HPDE6-E6E7 (cell line): ENCODE data around the gene NOL9.
"Not testable (repeated sequence)": the region's sequence is repeated elsewhere in the genome, so short reads cannot be mapped to it uniquely, and the experiment has no call there.

ENCODE experiments used
- DNase-seq: peaks from one replicate; pipeline ENCODE4 v3.0.0; 2011; ENCODE audit warnings: missing footprints; ENCODE audit errors: extremely low spot score

The NOL9 gene

GRCh38 chr1:6554031-6554906, at the start of gene NOL9:
Gene NOL9 (minus strand): TSS chr1:6554513. CDS start chr1:6554502, 11 bp downstream.
- peak; percentile 90 for DNase-seq

- DNase-seq: no peak
These were observed 49.1 kb upstream of the NOL9 start for GRCh38 chr1:6603238-6603914.

DNA sequence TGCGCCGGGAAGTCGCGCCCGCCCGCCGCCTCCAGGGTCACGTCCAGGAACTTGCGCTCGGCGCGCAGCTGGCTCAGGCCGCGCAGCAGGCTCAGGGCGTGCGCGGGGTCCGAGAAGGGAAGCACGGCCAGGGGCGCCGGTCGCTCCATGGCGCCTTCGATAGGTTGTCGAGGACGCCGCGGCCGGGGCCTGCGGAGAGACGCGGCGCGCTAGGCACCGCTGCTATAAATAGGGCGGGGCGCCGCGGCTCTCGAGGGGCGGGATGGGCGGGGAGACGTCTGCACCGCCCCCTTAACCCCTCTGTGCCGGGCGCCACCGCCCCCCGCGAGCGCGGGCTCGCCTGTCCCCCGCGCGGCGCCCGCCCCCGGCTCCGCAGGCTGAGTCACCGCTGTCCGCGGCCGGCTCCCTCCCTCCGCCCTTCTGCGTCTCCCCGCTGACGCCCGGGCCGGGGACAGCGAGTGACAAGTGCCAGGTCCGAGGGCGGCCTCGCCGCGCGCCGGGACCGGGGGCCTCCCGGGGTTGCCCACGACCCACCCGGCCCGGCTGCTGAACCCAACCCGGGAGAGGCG, 48.4 kb upstream of the NOL9 start, which contains the start of gene KLHL21:
Gene KLHL21 (minus strand): TSS at position 201 of the 569 bp plus-strand sequence. CDS start 52 bp downstream, at position 149.
- no peak for DNase-seq

DNA sequence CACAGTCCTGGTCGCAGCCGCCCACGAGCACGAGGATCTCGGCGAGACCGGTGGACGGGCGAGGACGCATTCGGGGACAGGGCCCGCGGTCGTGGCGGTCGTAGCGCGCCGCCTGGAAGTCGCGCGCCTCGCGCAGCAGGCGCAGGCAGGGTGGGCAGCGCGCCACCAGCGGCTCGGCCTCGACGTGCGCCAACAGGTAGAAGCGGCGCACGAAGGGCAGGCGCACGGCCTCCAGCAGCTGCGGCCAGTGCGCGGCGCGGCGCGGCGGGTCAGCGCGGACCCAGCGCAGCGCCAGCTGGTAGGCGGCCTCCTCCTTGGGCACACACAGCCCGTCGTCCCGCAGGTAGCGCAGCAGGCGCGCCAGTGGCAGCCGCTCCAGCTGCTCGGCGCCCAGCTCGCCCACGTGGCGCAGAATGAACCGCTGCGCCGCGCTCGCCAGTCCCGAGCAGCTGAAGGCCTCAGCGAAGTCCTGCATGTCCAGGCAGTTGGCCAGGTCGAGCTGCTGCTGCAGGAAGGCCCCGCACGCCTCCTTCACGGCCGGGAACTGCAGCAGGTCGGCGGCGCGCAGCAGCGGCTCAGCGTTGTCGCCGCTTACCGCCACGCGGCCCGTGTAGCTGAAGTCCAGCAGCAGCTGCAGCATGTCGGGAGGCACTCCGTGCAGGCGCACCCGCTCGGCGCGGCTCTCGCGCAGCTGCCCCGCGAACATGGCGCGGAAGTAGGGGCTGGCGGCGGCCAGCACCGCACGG, 47.8 kb upstream of the NOL9 start:
- no peak for DNase-seq

GRCh38 chr1:6601049-6601922, 47.0 kb upstream of the NOL9 start:
- DNase-seq: peak; percentile 93

DNA sequence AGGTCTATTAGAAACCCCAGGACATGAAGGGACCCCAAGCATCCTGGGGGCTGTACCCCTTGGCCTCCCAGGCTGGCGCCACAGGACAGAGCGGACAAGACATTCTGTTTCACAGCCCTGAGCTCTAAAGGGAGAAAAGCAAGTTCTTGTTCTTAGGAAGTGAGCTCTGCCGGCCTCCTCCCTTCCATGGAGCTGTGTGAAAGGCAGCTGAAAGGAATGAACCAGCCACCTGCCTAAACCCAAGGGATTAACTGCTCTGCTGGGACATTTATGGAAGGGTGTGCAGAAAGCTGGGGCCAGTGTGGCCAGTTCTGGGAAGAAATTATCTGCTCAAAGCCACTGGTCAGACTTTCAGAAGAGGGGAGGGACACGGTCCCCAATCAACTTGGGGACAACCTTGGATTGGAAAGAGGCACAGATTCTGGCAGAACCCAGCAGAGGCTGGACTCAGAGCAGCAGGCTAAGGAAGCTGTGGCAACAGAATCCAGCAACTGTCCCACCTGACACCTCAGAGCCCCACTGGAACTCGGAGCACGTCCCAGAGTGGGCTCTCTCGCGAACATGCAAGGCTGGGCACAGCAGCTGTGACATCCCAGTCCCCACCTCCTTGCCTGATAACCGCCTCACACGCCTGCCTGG, 46.2 kb upstream of the NOL9 start:
- no peak for DNase-seq

DNA sequence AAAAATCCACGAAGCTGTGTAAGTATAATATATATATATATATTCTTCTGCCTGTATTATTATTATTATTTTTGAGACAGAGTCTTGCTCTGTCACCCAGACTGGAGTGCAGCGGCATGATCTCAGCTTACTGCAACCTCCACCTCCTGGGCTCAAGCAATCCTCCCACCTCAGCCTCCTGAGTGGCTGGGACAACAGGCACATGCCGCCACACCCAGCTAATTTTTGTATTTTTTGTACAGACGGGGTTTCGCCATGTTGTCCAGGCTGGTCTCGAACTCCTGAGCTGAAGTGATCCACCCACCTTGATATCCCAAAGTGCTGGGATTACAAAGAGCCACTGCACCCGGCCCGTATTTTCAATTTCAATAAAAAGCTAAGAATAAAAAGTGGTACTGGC, 45.7 kb upstream of the NOL9 start:
- DNase-seq: not testable (repeated sequence)

DNA sequence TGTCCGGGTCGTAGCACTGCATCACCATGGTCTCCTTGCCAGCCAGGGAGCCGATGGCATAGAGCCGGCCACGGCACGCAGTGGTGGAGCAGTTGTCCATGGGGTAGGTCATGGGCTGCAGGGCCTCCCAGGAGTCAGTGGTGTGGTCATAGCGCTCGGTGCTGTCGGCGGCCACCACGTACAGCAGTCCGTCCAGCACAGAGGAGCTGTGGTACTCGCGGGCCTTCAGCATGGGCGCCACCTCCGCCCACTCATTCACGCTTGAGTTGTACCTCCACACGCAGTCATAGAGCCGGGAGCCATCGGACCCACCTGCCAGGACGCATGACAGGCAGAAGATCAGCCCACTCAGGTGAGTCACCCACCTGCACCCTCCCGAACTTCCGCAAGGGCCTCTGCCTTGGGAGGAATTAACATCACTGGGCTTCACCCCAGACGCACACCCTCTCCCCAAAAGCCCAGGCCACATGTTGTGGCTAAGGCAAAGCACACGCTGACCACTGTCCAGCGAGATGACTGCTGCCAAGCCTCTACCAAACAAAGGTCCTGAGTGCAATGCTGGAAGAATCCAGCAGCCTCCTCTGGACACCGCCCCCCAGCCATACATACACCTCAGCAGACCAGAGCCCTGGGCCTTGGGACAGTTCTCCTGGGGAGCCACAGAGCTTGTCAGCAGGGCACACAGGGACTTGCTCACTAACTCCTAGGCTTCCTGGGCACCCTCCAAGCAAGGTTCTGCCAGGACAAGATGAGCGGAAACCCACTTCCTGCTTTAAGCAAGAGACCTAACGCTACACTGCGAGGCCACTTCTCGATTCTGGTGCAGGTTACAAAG, 45.0 kb upstream of the NOL9 start:
- no peak for DNase-seq

GRCh38 chr1:6597777-6598131, 43.4 kb upstream of the NOL9 start:
- no peak for DNase-seq

- DNase-seq: no peak
These were observed 42.8 kb upstream of the NOL9 start for GRCh38 chr1:6596886-6597776.

GRCh38 chr1:6596351-6596750, 42.0 kb upstream of the NOL9 start:
- no peak for DNase-seq

- DNase-seq: no peak
These were observed 40.8 kb upstream of the NOL9 start for GRCh38 chr1:6594977-6595740.

- DNase-seq: no peak
These were observed 39.5 kb upstream of the NOL9 start for GRCh38 chr1:6593810-6594209.

- no peak for DNase-seq
These were observed 38.7 kb upstream of the NOL9 start for GRCh38 chr1:6592865-6593593.

GRCh38 chr1:6592441-6592840, 38.1 kb upstream of the NOL9 start:
- no peak for DNase-seq

GRCh38 chr1:6591644-6592043, 37.3 kb upstream of the NOL9 start:
- no peak for DNase-seq

GRCh38 chr1:6591222-6591621, 36.9 kb upstream of the NOL9 start:
- no peak for DNase-seq
